Adrenal gland (tissue), 12 donors: ENCODE results near the gene CORO2A. TPM values are rescaled to one million over a fixed set of nuclear protein-coding genes. Genes with fewer than 3 reads are reported as not detected.
A peak's percentile ranks its signal among the peaks of the same experiment; 100 is the strongest.
"Not testable (repeated sequence)": the region's sequence is repeated elsewhere in the genome, so short reads cannot be mapped to it uniquely, and the experiment has no call there.

Source experiments
- DNase-seq, 7 donors: peaks; one replicate each; pipeline ENCODE4 v3.0.0-alpha.2; 2019 to 2020
- H3K27ac ChIP-seq, 5 donors: fragments of 200-600 bp; sonication (generic) in 4 of 5; 1 replicate in 3 of 5; 2 replicates in 2 of 5; pipeline versions ENCODE4 v1.5.1 to v1.8.0; 2016 to 2020; ENCODE audit warnings: mild to moderate bottlenecking in 1 of 5
- H3K27me3 ChIP-seq: fragments of 200-600 bp; 2 replicates; pipeline ENCODE4 v1.8.0; 2021
- H3K36me3 ChIP-seq, 2 donors: fragments of 200-600 bp; replicated peaks in 1 of 2; 1 replicate in 1 of 2; 2 replicates in 1 of 2; pipeline versions ENCODE4 v1.5.1 to v1.8.0; 2018 to 2022
- H3K4me1 ChIP-seq, 2 donors: fragments of 200-600 bp; replicated peaks in 1 of 2; 1 replicate in 1 of 2; 2 replicates in 1 of 2; pipeline versions ENCODE4 v1.5.1 to v1.8.0; 2018 to 2021
- H3K4me3 ChIP-seq, 4 donors: fragments of 200-600 bp; sonication (generic) in 3 of 4; one replicate each; pipeline ENCODE4 v1.5.1; 2016 to 2018
- H3K9me3 ChIP-seq, 3 donors: fragments of 200-600 bp; sonication (generic) in 1 of 3; replicated peaks in 1 of 3; 1 replicate in 2 of 3; 2 replicates in 1 of 3; pipeline versions ENCODE4 v1.5.1 to v1.8.0; 2016 to 2021
- POLR2A ChIP-seq, 2 donors: fragments of 450-650 bp; IDR thresholded peaks; one replicate each; pipeline ENCODE4 v1.6.1; 2017; ENCODE audit warnings: antibody characterized with exemption in 2 of 2, mild to moderate bottlenecking in 2 of 2, moderate library complexity in 1 of 2
- WGBS, 4 donors: extraction: QIAGEN DNeasy Blood & Tissue Kit in 2 of 4; methylation state at CpG; one replicate each; pipeline versions ENCODE4 v1.1.5 to v1.1.7; 2013 to 2017; 5-methylcytosine and 5-hydroxymethylcytosine counted together
- intact Hi-C, 2 donors: fragments of 100-400 bp; cut with DNase I; formaldehyde crosslinking; loops; one replicate each; pipeline versions ENCODE4 v1.14.1 to v1.15.0; 2022 to 2023
- polyA plus RNA-seq, 3 donors: library from polyadenylated mRNA; stranded (reverse); fragments of 200-250 nt in 2 of 3; fragments of 350-450 nt in 1 of 3; fragmentation: Illumina TruSeq in 1 of 3; extraction: RNeasy Lipid Tissue Mini Kit (QIAGEN cat#74804) in 1 of 3; gene quantifications; one replicate each; pipeline ENCODE4 v1.2.3, GENCODE V29; 2013 to 2014
- total RNA-seq, 9 donors: library from RNA; depleted of rRNA in 4 of 9; stranded (reverse); fragments of >200 nt in 4 of 9; fragments of 120-200 nt in 1 of 9; fragmentation: NEBNext Ultra II Directional in 1 of 9; extraction: Animal tissue kit (Norgen Biotek cat#: 25700) in 1 of 9; gene quantifications; one replicate each; pipeline versions ENCODE4 v1.1.0 to v1.2.4, GENCODE V29; 2013 to 2023
- TF ChIP-seq, protein P1 (sequence below), 6 experiments: fragments of 450-650 bp in 4 of 6; fragments of 200-600 bp in 2 of 6; sonication (generic) in 1 of 6; IDR thresholded peaks; 1 replicate in 5 of 6; 2 replicates in 1 of 6; pipeline versions ENCODE4 v1.5.1 to v1.8.0; 2016 to 2021; ENCODE audit warnings: antibody characterized with exemption in 6 of 6, mild to moderate bottlenecking in 2 of 6, moderate library complexity in 1 of 6
- donor health status: healthy with polysubstance abuse.
- donor health status: Bipolar disorder and iron deficiency.
- donor health status: DM: yes; HTN: yes; CAD: no.
- donor health status: DM: no; HTN: no; CAD: no.
- donor health status: DM: no; HTN: no; CAD: no.
- donor health status: DM: yes; HTN: yes; CAD: no.

Gene CORO2A
- total and polyA plus RNA-seq, 12 donors = 0.06 to 3.9 (median 1.2) TPM

DNA sequence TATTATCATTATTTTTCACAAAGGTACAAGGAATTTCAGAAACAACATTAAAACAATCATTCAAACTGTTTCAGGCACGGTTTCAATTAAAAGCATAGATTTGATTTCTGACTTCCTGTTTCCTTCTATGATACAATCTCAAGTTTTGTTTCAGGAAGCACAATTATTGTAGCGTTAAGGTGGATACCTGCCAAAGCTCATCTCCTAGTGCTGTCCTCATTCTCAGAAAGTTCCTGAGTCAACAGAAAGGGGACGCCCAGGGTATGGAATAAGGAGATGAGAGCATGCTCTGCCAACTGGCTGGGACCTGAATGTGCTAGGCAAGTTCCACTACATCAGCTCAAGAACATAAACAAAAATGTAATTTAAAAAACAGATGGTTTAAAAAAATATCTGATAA is 71.4 kb downstream of the CORO2A start:
- peaks cover 0 to 6% of the 10 kb centered on the region in 2 donors for H3K4me1 ChIP-seq
- TF ChIP-seq POLR2A (IDR thresholded peaks at IDR 0.05) = no peak
- TF ChIP-seq, protein P1, sequence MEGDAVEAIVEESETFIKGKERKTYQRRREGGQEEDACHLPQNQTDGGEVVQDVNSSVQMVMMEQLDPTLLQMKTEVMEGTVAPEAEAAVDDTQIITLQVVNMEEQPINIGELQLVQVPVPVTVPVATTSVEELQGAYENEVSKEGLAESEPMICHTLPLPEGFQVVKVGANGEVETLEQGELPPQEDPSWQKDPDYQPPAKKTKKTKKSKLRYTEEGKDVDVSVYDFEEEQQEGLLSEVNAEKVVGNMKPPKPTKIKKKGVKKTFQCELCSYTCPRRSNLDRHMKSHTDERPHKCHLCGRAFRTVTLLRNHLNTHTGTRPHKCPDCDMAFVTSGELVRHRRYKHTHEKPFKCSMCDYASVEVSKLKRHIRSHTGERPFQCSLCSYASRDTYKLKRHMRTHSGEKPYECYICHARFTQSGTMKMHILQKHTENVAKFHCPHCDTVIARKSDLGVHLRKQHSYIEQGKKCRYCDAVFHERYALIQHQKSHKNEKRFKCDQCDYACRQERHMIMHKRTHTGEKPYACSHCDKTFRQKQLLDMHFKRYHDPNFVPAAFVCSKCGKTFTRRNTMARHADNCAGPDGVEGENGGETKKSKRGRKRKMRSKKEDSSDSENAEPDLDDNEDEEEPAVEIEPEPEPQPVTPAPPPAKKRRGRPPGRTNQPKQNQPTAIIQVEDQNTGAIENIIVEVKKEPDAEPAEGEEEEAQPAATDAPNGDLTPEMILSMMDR (IDR thresholded peaks at IDR 0.05) = no peak
- 23 to 40% (median 30%) methylated on average over 3 of the region's 3 CpGs for WGBS, 4 donors
- H3K27ac ChIP-seq = peak overlapping the region in 1 of 5 donors; percentile 24
- no peak for DNase-seq
- H3K27me3 ChIP-seq = no peaks in the 10 kb centered on the region
- no peaks in the 10 kb centered on the region for H3K36me3 ChIP-seq
- intact Hi-C loops = no loop called here
- H3K9me3 ChIP-seq = no peaks in the 10 kb centered on the region
- no peak overlapping the region for H3K4me3 ChIP-seq

DNA sequence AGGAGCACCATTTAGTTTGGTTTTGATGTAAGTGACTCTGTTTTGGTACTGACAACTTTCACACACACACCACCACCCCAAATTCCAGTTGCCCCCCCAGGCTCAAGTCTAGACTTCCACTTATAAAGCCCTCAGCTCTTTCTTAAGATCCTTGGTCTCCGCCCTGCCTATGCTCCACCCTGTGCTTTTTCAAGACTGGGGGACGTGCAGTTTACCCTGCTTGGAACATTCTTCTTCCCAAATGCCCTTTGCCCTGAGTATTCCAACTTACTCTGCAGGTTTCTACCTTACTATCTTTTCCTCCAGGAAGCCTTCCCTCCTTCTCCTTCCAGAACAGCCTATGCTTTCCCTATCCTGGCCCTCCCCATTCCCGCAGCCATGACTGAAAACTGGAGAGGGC is 72.0 kb downstream of the CORO2A start:
- no peak for TF ChIP-seq POLR2A (IDR thresholded peaks at IDR 0.05)
- TF ChIP-seq, protein P1 (IDR thresholded peaks at IDR 0.05) = no peak
- no peak overlapping the region for H3K4me3 ChIP-seq
- no peaks in the 10 kb centered on the region for H3K27me3 ChIP-seq
- no peaks in the 10 kb centered on the region for H3K36me3 ChIP-seq
- no peak for DNase-seq
- 64 to 77% (median 71%) methylated on average over 3 of the region's 3 CpGs for WGBS, 4 donors
- intact Hi-C loops = no loop called here
- H3K27ac ChIP-seq = peak overlapping the region in 2 of 5 donors; percentile 24 to 78
- H3K4me1 ChIP-seq = peaks cover 0 to 6% of the 10 kb centered on the region in 2 donors
- H3K9me3 ChIP-seq = no peaks in the 10 kb centered on the region

DNA sequence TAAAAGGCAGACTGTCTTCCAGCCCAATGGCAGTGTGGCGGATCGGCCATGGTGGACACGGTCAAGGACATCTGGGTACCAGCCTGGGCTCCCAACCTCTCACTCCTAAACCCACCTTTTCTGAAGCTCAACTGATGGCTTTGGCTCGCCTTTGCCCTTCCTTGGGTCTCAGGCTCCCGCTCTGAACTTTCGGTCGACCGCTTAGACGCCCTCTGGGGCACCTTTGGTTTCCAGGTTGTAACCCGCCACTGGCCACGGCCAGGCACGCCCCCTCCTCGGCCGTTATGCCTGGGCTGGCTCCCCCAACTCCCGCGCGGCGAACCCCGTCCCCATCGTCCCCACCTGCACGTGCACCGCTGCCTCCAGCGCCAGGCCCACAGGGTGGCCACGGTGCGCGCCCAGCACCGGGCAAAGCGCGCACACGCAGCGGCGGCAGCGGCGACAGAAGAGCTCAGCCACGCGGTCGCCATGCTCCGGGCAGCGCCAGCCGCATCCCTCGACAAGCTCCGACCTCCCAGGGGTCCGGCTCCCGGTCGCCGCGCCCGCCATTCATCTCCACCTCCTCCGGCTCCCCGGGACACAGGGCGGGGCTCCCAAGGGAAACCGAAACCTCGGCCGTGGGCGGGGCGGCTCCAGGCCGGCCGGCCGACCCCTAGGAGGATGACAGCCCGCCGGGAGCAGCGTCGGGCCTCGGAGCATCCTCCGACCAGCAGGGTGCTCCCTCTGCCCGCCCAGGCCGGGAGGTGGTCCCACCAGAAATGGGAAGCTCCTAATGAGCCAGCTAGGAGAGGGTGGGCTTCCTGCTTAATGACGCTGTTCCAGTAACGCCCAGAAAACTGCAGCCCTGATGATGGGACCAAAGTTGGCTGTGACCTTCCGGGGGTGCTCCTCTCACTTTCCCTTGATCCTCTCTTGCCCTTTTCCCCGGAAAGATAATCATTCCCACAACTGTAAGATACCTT is 73.5 kb downstream of the CORO2A start, which contains the start of gene TRIM14:
Gene TRIM14, minus strand, starts transcription at position 583 of the 962 bp plus-strand sequence. Its CDS starts 34 bp downstream, at position 549.
- intact Hi-C loops = no loop called here
- WGBS, 4 donors = 7 to 44% (median 12%) methylated on average over 9 to 71 of the region's 71 CpGs
- no peaks in the 10 kb centered on the region for H3K36me3 ChIP-seq
- peak within 1 kb of the TSS in 3 of 4 donors; percentile 38 to 80 (median 63) for H3K4me3 ChIP-seq
- H3K4me1 ChIP-seq = peaks cover 0 to 6% of the 10 kb centered on the region in 2 donors
- TF ChIP-seq, protein P1 (IDR thresholded peaks at IDR 0.05) = peak in 2 of 6 experiments; percentile 6 to 14
- no peak for TF ChIP-seq POLR2A (IDR thresholded peaks at IDR 0.05)
- no peaks in the 10 kb centered on the region for H3K9me3 ChIP-seq
- H3K27ac ChIP-seq = peak within 1 kb of the TSS in 4 of 5 donors; percentile 39 to 79 (median 58)
- peak; percentile 41 to 73 (median 52) for DNase-seq
- no peaks in the 10 kb centered on the region for H3K27me3 ChIP-seq

DNA sequence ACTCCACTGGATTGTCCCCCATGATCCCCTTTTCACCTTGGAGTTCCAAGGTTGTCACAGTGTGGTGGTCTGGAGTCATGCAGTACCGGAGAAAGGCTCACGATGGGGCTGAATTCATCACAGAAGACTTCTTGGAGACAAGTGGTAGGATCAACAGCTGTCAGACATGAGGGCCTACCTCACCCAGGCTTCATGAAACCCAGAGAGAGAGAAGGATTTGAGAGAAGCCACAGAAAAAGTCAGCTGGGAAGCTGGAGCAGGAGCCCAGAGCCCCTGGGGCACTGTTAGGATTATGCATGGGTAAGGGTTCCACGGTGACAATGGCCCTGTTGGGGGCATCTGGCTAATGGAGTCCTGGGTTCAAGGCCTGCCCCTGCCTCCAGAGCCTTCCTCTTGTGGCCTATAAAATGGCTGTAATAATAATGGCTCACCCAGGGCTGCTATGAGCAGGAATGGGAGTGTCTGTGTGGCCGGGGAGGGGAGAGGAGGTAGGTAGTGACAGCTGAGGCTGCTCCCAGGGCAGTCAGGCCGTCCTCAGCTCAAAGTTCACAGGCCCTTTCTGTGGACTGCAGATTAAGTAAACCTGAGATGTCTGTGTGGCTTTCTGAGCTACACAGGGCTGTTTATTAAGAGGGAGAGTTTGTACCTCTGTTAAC is 74.3 kb downstream of the CORO2A start:
- H3K4me1 ChIP-seq = peaks cover 0 to 6% of the 10 kb centered on the region in 2 donors
- intact Hi-C loops = no loop called here
- H3K36me3 ChIP-seq = no peaks in the 10 kb centered on the region
- 64 to 84% (median 72%) methylated on average over 4 to 5 of the region's 5 CpGs for WGBS, 4 donors
- TF ChIP-seq POLR2A (IDR thresholded peaks at IDR 0.05) = no peak
- TF ChIP-seq, protein P1 (IDR thresholded peaks at IDR 0.05) = peak in 1 of 6 experiments; percentile 18
- peak overlapping the region in 3 of 5 donors; percentile 42 to 79 (median 74) for H3K27ac ChIP-seq
- no peaks in the 10 kb centered on the region for H3K27me3 ChIP-seq
- no peaks in the 10 kb centered on the region for H3K9me3 ChIP-seq
- H3K4me3 ChIP-seq = peak overlapping the region in 2 of 4 donors; percentile 38 to 63
- peak in 1 of 7 donors; percentile 70 for DNase-seq

DNA sequence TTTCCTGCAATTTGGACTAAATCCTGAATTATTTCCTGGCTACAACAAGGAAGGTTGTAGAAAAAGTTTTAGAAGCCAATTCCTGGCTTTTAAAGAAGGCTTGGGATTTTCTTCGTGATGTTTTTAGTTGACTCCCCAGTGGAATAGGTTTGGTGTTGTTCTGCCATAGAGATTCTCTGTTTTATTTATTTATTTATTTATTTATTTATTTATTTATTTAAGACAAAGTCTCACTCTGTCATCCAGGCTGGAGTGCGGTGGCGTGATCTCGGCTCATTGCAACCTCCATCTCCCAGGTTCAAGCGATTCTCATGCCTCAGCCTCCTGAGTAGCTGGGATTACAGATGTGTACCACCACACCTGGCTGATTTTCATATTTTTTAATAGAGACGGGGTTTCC is 75.3 kb downstream of the CORO2A start:
- H3K27me3 ChIP-seq, H3K27ac ChIP-seq, intact Hi-C loops, H3K4me3 ChIP-seq, DNase-seq, H3K4me1 ChIP-seq, H3K36me3 ChIP-seq, H3K9me3 ChIP-seq: not testable (repeated sequence)
- WGBS, 4 donors = 94 to 96% (median 95%) methylated on average over 6 of the region's 6 CpGs
